ENCODE data around the gene PLEKHA7. TPM values are rescaled to one million over a fixed set of nuclear protein-coding genes. Genes with fewer than 3 reads are reported as not detected.
"Not testable (repeated sequence)": the region's sequence is repeated elsewhere in the genome, so short reads cannot be mapped to it uniquely, and the experiment has no call there.

PLEKHA7 gene
- total and polyA plus RNA-seq, 2 of the 4 experiments (the other 2 are of a cell fraction), result 0.12 TPM; not detected in 1

DNA sequence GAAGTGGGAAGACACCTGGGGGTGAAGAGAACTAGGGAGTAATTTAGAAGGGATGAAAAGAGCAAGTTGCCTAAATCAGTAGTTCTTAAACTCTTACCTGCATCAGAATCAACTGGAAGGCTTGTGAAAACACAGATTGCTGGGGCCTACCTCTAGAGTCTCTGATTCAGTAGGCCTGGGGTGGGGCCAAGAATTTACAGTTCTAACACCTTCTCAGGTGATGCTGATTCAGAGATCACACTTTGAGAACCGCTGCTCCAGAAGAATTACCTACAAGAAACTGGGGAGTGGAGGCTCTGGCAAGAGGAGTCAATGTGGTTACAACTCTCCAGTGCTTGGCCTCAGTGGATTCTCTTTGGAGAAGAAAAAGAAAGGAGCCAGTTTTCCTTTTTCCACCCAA lies 147.1 kb downstream of the PLEKHA7 start:
- no peak overlapping the region for H2BK5ac ChIP-seq (ENCODE audit: low read depth, low read length, poor library complexity, severe bottlenecking)
- no peak overlapping the region for H4K91ac ChIP-seq (ENCODE audit: insufficient read depth, low read depth, low read length)
- H2BK15ac ChIP-seq (ENCODE audit: low read depth, low read length), result no peak overlapping the region
- peaks cover 3% of the 10 kb centered on the region for H3K27me3 ChIP-seq (ENCODE audit: control insufficient read depth, insufficient read depth, low read length)
- intact Hi-C loops (cut with micrococcal nuclease) (no loop called here), in situ Hi-C loops (cut with MboI; ENCODE audit: low sequenced_read_pairs) (no loop called here), dilution Hi-C loops (cut with HindIII; ENCODE audit: low sequenced_read_pairs, unreplicated experiment) (no loop called here)
- CTCF ChIA-PET, result no interaction called here
- ATAC-seq (ENCODE audit: low read depth) (no peak), DNase-seq (no peak)
- H4K8ac ChIP-seq (ENCODE audit: low read depth in 2 of 2, low read length in 2 of 2), result no peak overlapping the region
- H3K9me1 ChIP-seq (ENCODE audit: insufficient read depth, low read length), result no peaks in the 10 kb centered on the region
- no peaks in the 10 kb centered on the region for H3K9me3 ChIP-seq (ENCODE audit: control insufficient read depth, insufficient read depth, low read length)
- no peak overlapping the region for H2AFZ ChIP-seq (replicated peaks; ENCODE audit: low read length, poor library complexity)
- H3K18ac ChIP-seq (ENCODE audit: low read depth, low read length), result no peak overlapping the region
- no peak overlapping the region for H2AK9ac ChIP-seq (replicated peaks; ENCODE audit: low read depth, low read length, poor library complexity)
- POLR2A ChIA-PET (ENCODE audit: unreplicated experiment), result no interaction called here
- H3K4me2 ChIP-seq (ENCODE audit: low read depth, low read length), result no peak overlapping the region
- no peak overlapping the region for H3K4me3 ChIP-seq (ENCODE audit: insufficient read depth, low read depth, low read length)
- no peak overlapping the region for H3K9ac ChIP-seq (ENCODE audit: low read depth, low read length)
- WGBS, 2 experiments (ENCODE audit: extremely low coverage in 2 of 2, insufficient read length in 1 of 2), result no CpG with 5 or more reads among the region's 1 CpG
- no peak overlapping the region for H2BK20ac ChIP-seq (ENCODE audit: low read depth, low read length)
- H3K23ac ChIP-seq (ENCODE audit: low read depth, low read length), result no peak overlapping the region
- H3K79me1 ChIP-seq (ENCODE audit: low read depth in 1 of 2, low read length in 2 of 2), result no peaks in the 10 kb centered on the region
- H2BK120ac ChIP-seq (ENCODE audit: low read depth, low read length), result no peak overlapping the region
- TF ChIP-seq FOS (IDR thresholded peaks at IDR 0.05; ENCODE audit: low read depth, low read length) (no peak), RFX5 (IDR thresholded peaks at IDR 0.05; ENCODE audit: low read depth, low read length) (no peak), CEBPB (IDR thresholded peaks at IDR 0.05; ENCODE audit: low read depth, low read length) (no peak), MAFK (IDR thresholded peaks at IDR 0.05; ENCODE audit: low read depth, low read length) (no peak), RAD21 (IDR thresholded peaks at IDR 0.05; ENCODE audit: low read length) (no peak), NFE2L2 (IDR thresholded peaks at IDR 0.05; ENCODE audit: low read depth, low read length) (no peak), RCOR1 (IDR thresholded peaks at IDR 0.05; ENCODE audit: insufficient replicate concordance, low read length) (no peak)
- TF ChIP-seq, protein P1, sequence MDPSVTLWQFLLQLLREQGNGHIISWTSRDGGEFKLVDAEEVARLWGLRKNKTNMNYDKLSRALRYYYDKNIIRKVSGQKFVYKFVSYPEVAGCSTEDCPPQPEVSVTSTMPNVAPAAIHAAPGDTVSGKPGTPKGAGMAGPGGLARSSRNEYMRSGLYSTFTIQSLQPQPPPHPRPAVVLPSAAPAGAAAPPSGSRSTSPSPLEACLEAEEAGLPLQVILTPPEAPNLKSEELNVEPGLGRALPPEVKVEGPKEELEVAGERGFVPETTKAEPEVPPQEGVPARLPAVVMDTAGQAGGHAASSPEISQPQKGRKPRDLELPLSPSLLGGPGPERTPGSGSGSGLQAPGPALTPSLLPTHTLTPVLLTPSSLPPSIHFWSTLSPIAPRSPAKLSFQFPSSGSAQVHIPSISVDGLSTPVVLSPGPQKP (IDR thresholded peaks at IDR 0.05; ENCODE audit: borderline replicate concordance, low read depth, low read length), result no peak
- H4K5ac ChIP-seq (ENCODE audit: low read depth, low read length), result no peak overlapping the region
- H3K36me3 ChIP-seq (ENCODE audit: control insufficient read depth, insufficient read depth, low read length), result no peaks in the 10 kb centered on the region
- H3K56ac ChIP-seq (ENCODE audit: extremely low read depth, insufficient read depth, low read length), result no peak overlapping the region
- no peaks in the 10 kb centered on the region for H4K20me1 ChIP-seq (ENCODE audit: insufficient read depth, low read length)
- no peak overlapping the region for H3K14ac ChIP-seq (replicated peaks; ENCODE audit: low read depth, low read length)
- H3K4me1 ChIP-seq (ENCODE audit: control insufficient read depth, insufficient read depth, low read length), result no peaks in the 10 kb centered on the region
- H3K4ac ChIP-seq (ENCODE audit: low read depth, low read length), result no peak overlapping the region
- no peak overlapping the region for H2AK5ac ChIP-seq (ENCODE audit: low read depth, low read length)
- no TSS peak for BruUV-seq (replicated peaks)
- no peak overlapping the region for H3K27ac ChIP-seq (ENCODE audit: insufficient read depth, low read length)

DNA sequence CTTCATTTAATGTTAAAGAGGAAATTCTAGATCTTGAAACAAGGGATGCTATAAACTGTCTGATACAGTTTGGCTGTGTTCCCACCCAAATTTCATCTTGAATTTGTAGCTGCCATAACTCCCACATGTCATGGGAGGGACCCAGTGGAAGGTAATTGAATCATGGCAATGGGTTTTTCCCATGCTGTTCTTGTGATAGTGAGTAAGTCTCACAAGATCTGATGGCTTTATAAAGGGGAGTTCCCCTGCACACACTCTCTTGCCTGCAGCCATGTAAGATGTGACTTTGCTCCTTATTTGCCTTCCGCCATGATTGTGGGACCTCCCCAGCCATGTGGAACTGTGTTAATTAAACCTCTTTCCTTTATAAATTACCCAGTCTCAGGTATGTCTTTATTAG lies 149.8 kb downstream of the PLEKHA7 start:
- H2BK120ac ChIP-seq (ENCODE audit: low read depth, low read length); H3K4me2 ChIP-seq (ENCODE audit: low read depth, low read length); H3K27me3 ChIP-seq (ENCODE audit: control insufficient read depth, insufficient read depth, low read length); H2AFZ ChIP-seq (replicated peaks; ENCODE audit: low read length, poor library complexity); H3K79me1 ChIP-seq (ENCODE audit: low read depth in 1 of 2, low read length in 2 of 2); H3K56ac ChIP-seq (ENCODE audit: extremely low read depth, insufficient read depth, low read length); in situ Hi-C loops (cut with MboI; ENCODE audit: low sequenced_read_pairs); ATAC-seq (ENCODE audit: low read depth); H3K27ac ChIP-seq (ENCODE audit: insufficient read depth, low read length); H2BK15ac ChIP-seq (ENCODE audit: low read depth, low read length); H3K4me1 ChIP-seq (ENCODE audit: control insufficient read depth, insufficient read depth, low read length); DNase-seq; H3K9ac ChIP-seq (ENCODE audit: low read depth, low read length); H3K4ac ChIP-seq (ENCODE audit: low read depth, low read length); H4K8ac ChIP-seq (ENCODE audit: low read depth in 2 of 2, low read length in 2 of 2); H3K36me3 ChIP-seq (ENCODE audit: control insufficient read depth, insufficient read depth, low read length); H3K9me1 ChIP-seq (ENCODE audit: insufficient read depth, low read length); H2BK5ac ChIP-seq (ENCODE audit: low read depth, low read length, poor library complexity, severe bottlenecking); H3K23ac ChIP-seq (ENCODE audit: low read depth, low read length); CTCF ChIA-PET; BruUV-seq (replicated peaks); H2BK20ac ChIP-seq (ENCODE audit: low read depth, low read length); H3K9me3 ChIP-seq (ENCODE audit: control insufficient read depth, insufficient read depth, low read length); H2AK5ac ChIP-seq (ENCODE audit: low read depth, low read length); H4K5ac ChIP-seq (ENCODE audit: low read depth, low read length); POLR2A ChIA-PET (ENCODE audit: unreplicated experiment); intact Hi-C loops (cut with micrococcal nuclease); H3K14ac ChIP-seq (replicated peaks; ENCODE audit: low read depth, low read length); H2AK9ac ChIP-seq (replicated peaks; ENCODE audit: low read depth, low read length, poor library complexity); H4K91ac ChIP-seq (ENCODE audit: insufficient read depth, low read depth, low read length); H3K4me3 ChIP-seq (ENCODE audit: insufficient read depth, low read depth, low read length); dilution Hi-C loops (cut with HindIII; ENCODE audit: low sequenced_read_pairs, unreplicated experiment); H4K20me1 ChIP-seq (ENCODE audit: insufficient read depth, low read length); H3K18ac ChIP-seq (ENCODE audit: low read depth, low read length): not testable (repeated sequence)
- no CpG with 5 or more reads among the region's 1 CpG for WGBS, 2 experiments (ENCODE audit: extremely low coverage in 2 of 2, insufficient read length in 1 of 2)
